Panc1 (cell line): ENCODE measurements around the gene SPTBN1. TPM values are rescaled to one million over a fixed set of nuclear protein-coding genes. Genes with fewer than 3 reads are reported as not detected.
A peak's percentile ranks its signal among the peaks of the same experiment; 100 is the strongest.

Experiments
- ATAC-seq: fragments of 200-7000 bp; cut with Tn5 transposase; 2 replicates; pipeline ENCODE4 v1.9.1; 2020; ENCODE audit warnings: mild to moderate bottlenecking, moderate library complexity
- BruUV-seq: library from RNA; stranded (reverse); fragments of 400-500 nt; replicated peaks from 2 replicates; lab custom pipeline; 2021; lab: Mats Ljungman, UMichigan
- CTCF ChIA-PET: fragments of 300-600 bp; sonication (Branson Sonifier 250); formaldehyde crosslinking; loops from one replicate; lab custom pipeline; 2022; ENCODE audit warnings: antibody characterized with exemption; lab: Charles Lee
- POLR2A ChIA-PET: fragments of 300-600 bp; sonication (Branson Sonifier 250); formaldehyde crosslinking; loops from one replicate; lab custom pipeline; 2022; ENCODE audit warnings: antibody characterized with exemption; lab: Charles Lee
- DNase-seq: peaks from one replicate; pipeline ENCODE4 v3.0.0-alpha.2; 2010; ENCODE audit warnings: low read depth, low spot score
- H3K27ac ChIP-seq: 2 replicates; pipeline ENCODE4 v1.5.1; 2011; ENCODE audit warnings: mild to moderate bottlenecking, low read length, inconsistent platforms
- H3K27me3 ChIP-seq: fragments of 200-500 bp; sonication (Bioruptor generic); 2 replicates; pipeline ENCODE4 v1.6.0; 2014; ENCODE audit warnings: low read length, inconsistent platforms; ENCODE audit not compliant: control insufficient read depth, insufficient read depth
- H3K36me3 ChIP-seq: fragments of 200-500 bp; sonication (Bioruptor generic); 2 replicates; pipeline ENCODE4 v1.5.1; 2014; ENCODE audit warnings: inconsistent platforms, mild to moderate bottlenecking, low read length, moderate library complexity; ENCODE audit not compliant: control insufficient read depth, insufficient read depth
- H3K4me1 ChIP-seq: 2 replicates; pipeline ENCODE4 v1.5.1; 2011; ENCODE audit warnings: inconsistent platforms, mild to moderate bottlenecking, low read length, moderate library complexity; ENCODE audit not compliant: control insufficient read depth, insufficient read depth
- H3K4me3 ChIP-seq, 2 experiments: 2 replicates each; pipeline ENCODE4 v1.5.1; 2011 to 2012; ENCODE audit warnings: low read depth in 2 of 2, low read length in 2 of 2, mild to moderate bottlenecking in 2 of 2, inconsistent platforms in 1 of 2, moderate library complexity in 1 of 2
- H3K9me3 ChIP-seq: fragments of 200-500 bp; sonication (Bioruptor generic); 2 replicates; pipeline ENCODE4 v1.5.1; 2014; ENCODE audit warnings: low read depth, mild to moderate bottlenecking, inconsistent platforms, low read length, moderate library complexity; ENCODE audit not compliant: control insufficient read depth, insufficient read depth
- CTCF ChIP-seq: fragments of 450-650 bp; IDR thresholded peaks from 2 replicates; pipeline ENCODE4 v1.5.1; 2017; ENCODE audit warnings: mild to moderate bottlenecking
- POLR2AphosphoS5 ChIP-seq: IDR thresholded peaks from 2 replicates; pipeline ENCODE4 v1.6.1; 2012; ENCODE audit warnings: mild to moderate bottlenecking, low read depth, low read length, moderate library complexity
- REST ChIP-seq, 2 experiments: IDR thresholded peaks; 2 replicates each; pipeline ENCODE4 v1.6.1; 2011 to 2012; ENCODE audit warnings: low read depth in 2 of 2, control low read depth in 1 of 2, low read length in 1 of 2, mild to moderate bottlenecking in 1 of 2, moderate library complexity in 1 of 2; ENCODE audit not compliant: insufficient read depth in 1 of 2
- SIN3A ChIP-seq: IDR thresholded peaks from 2 replicates; pipeline ENCODE4 v1.6.1; 2012; ENCODE audit warnings: low read depth, mild to moderate bottlenecking, low read length, moderate library complexity, borderline replicate concordance; ENCODE audit not compliant: insufficient read depth
- TCF7L2 ChIP-seq: IDR thresholded peaks from 2 replicates; pipeline ENCODE4 v1.6.1; 2011; ENCODE audit warnings: mild to moderate bottlenecking, low read depth, low read length, inconsistent platforms
- in situ Hi-C: cut with HindIII; loops from 2 replicates; pipeline ENCODE4 v1.10.0; 2016; ENCODE audit warnings: low sequenced_read_pairs, low pct_unique_long_range_greater_than_20kb
- intact Hi-C: fragments of 100-400 bp; cut with micrococcal nuclease; formaldehyde crosslinking; loops from one replicate; pipeline ENCODE4 v1.10.0; 2022; ENCODE audit not compliant: unreplicated experiment
- total RNA-seq: library from RNA; stranded (reverse); gene quantifications from one replicate; pipeline ENCODE4 v1.2.1, GENCODE V29; 2021; ENCODE audit not compliant: unreplicated experiment

SPTBN1 gene
- total RNA-seq, 1 experiment from 2014 or later, result 169 TPM

- no peaks in the 10 kb centered on the region for H3K27me3 ChIP-seq
- peak overlapping the region; percentile 85 for H3K27ac ChIP-seq
- ChIA-PET POLR2A (no interaction called here), CTCF (no interaction called here)
- ATAC-seq (no peak), DNase-seq (no peak)
- no peaks in the 10 kb centered on the region for H3K9me3 ChIP-seq
- intact Hi-C loops, result loop anchor here (10.0 kb wide), 1 partner anchor 100 kb away; no protein-coding TSS in a partner anchor
- H3K36me3 ChIP-seq, result no peaks in the 10 kb centered on the region; the same call in 1 of the 2 replicates
- BruUV-seq, result no TSS peak
- in situ Hi-C loops, result no loop called here
- peaks cover 26% of the 10 kb centered on the region for H3K4me1 ChIP-seq
- H3K4me3 ChIP-seq, result peak overlapping the region; percentile 86 to 92
- TF ChIP-seq CTCF, result no peak; the same call in 1 of the 2 replicates
- no peak for TF ChIP-seq SIN3A
- no peak for TF ChIP-seq POLR2AphosphoS5
- TF ChIP-seq TCF7L2, result no peak
- TF ChIP-seq REST (IDR thresholded peaks at IDR 0.05; ENCODE audit: insufficient read depth in 1 of 2, low read depth in 2 of 2, low read length in 1 of 2), result no peak
Measured at GRCh38 chr2:54454548-54455130, 1.5 kb upstream of the SPTBN1 start.

DNA sequence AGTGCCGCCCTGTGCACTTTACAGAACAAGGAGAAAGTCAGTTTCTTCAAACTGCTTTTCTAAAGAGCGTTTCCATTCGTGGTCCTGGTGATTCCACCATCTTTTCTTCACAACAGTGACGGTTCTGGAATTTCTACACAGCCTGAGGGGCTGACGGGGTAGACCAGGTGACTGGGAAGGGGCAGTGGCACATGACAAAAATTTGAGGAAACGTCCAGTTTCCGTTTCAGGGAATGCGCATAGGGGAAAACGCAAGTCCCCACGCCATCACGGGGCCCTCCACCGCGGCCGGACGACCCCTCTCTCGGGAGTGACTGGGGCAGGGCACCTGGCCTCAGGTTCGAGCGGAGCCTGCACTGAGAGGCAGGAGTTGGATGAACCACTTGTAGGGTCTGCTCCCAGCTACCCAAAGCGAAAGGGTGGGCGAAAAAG lies 980 bp upstream of the SPTBN1 start:
- Histone ChIP-seq H3K27me3 (no peaks in the 10 kb centered on the region), H3K9me3 (no peaks in the 10 kb centered on the region), H3K4me3 (peak overlapping the region; percentile 86 to 92), H3K4me1 (peaks cover 26% of the 10 kb centered on the region), H3K36me3 (no peaks in the 10 kb centered on the region; the same call in 1 of the 2 replicates), H3K27ac (peak overlapping the region; percentile 85)
- no peak for ATAC-seq
- DNase-seq, result no peak
- in situ Hi-C loops (no loop called here), intact Hi-C loops (loop anchor here (10.0 kb wide), 1 partner anchor 100 kb away; no protein-coding TSS in a partner anchor)
- ChIA-PET CTCF (no interaction called here), POLR2A (no interaction called here)
- TSS peak; percentile 84 for BruUV-seq
- TF ChIP-seq POLR2AphosphoS5 (no peak), CTCF (no peak), TCF7L2 (no peak), SIN3A (no peak), REST (IDR thresholded peaks at IDR 0.05; ENCODE audit: insufficient read depth in 1 of 2, low read depth in 2 of 2, low read length in 1 of 2) (no peak)
